CD8-positive, alpha-beta memory T cell (primary cell): ENCODE results near the gene AMPD3. TPM values are rescaled to one million over a fixed set of nuclear protein-coding genes. Genes with fewer than 3 reads are reported as not detected.
A peak's percentile ranks its signal among the peaks of the same experiment; 100 is the strongest.

Experiments used
- CTCF ChIA-PET: fragments of 350-600 bp; sonication (Branson Sonifier 250); formaldehyde crosslinking; loops from one replicate; lab custom pipeline; 2021; ENCODE audit warnings: antibody characterized with exemption; lab: Charles Lee
- POLR2A ChIA-PET: fragments of 350-600 bp; sonication (Branson Sonifier 250); formaldehyde crosslinking; loops from one replicate; lab custom pipeline; 2021; ENCODE audit warnings: antibody characterized with exemption; lab: Charles Lee
- DNase-seq, 5 donors: peaks; one replicate each; pipeline versions ENCODE4 v3.0.0 to v3.0.0-alpha.2; 2020 to 2022; ENCODE audit warnings: mixed read lengths in 1 of 5
- H3K27ac ChIP-seq: one replicate; pipeline ENCODE4 v1.7.0; 2013; ENCODE audit warnings: low read depth, mild to moderate bottlenecking, low read length, moderate library complexity
- H3K27me3 ChIP-seq: 2 replicates; pipeline ENCODE4 v1.7.0; 2013; ENCODE audit warnings: low read length, mild to moderate bottlenecking; ENCODE audit not compliant: insufficient read depth, poor library complexity, severe bottlenecking
- H3K36me3 ChIP-seq: 2 replicates; pipeline ENCODE4 v1.7.0; 2013; ENCODE audit warnings: mild to moderate bottlenecking, low read length, moderate library complexity; ENCODE audit not compliant: insufficient read depth
- H3K4me1 ChIP-seq: 2 replicates; pipeline ENCODE4 v1.7.0; 2013; ENCODE audit warnings: mild to moderate bottlenecking, low read length, moderate library complexity; ENCODE audit not compliant: insufficient read depth
- H3K4me3 ChIP-seq: 2 replicates; pipeline ENCODE4 v1.7.0; 2013; ENCODE audit warnings: mild to moderate bottlenecking, low read length
- H3K9me3 ChIP-seq: 2 replicates; pipeline ENCODE4 v1.7.0; 2013; ENCODE audit warnings: mild to moderate bottlenecking, low read length
- H3K27ac Mint-ChIP-seq, 8 donors: one replicate each; pipeline ENCODE4 v1.8.0; 2020 to 2021; ENCODE audit warnings: mixed read lengths in 8 of 8, mild to moderate bottlenecking in 6 of 8, inconsistent platforms in 3 of 8, moderate library complexity in 3 of 8
- H3K27me3 Mint-ChIP-seq, 2 donors: one replicate each; pipeline ENCODE4 v1.8.0; 2020 to 2021; ENCODE audit warnings: mixed read lengths in 2 of 2, mild to moderate bottlenecking in 1 of 2, moderate library complexity in 1 of 2
- H3K36me3 Mint-ChIP-seq, 3 donors: one replicate each; pipeline ENCODE4 v1.8.0; 2020 to 2021; ENCODE audit warnings: mixed read lengths in 3 of 3, inconsistent platforms in 1 of 3, mild to moderate bottlenecking in 1 of 3
- H3K4me1 Mint-ChIP-seq, 3 donors: one replicate each; pipeline ENCODE4 v1.8.0; 2020 to 2021; ENCODE audit warnings: mixed read lengths in 3 of 3, inconsistent platforms in 1 of 3, mild to moderate bottlenecking in 1 of 3
- H3K4me3 Mint-ChIP-seq, 7 donors: one replicate each; pipeline ENCODE4 v1.8.0; 2020 to 2021; ENCODE audit warnings: mixed read lengths in 7 of 7, mild to moderate bottlenecking in 6 of 7, moderate library complexity in 4 of 7, inconsistent platforms in 2 of 7
- H3K9me3 Mint-ChIP-seq, 5 donors: one replicate each; pipeline ENCODE4 v1.8.0; 2020 to 2022; ENCODE audit warnings: mixed read lengths in 5 of 5, mild to moderate bottlenecking in 3 of 5, moderate library complexity in 2 of 5, inconsistent platforms in 1 of 5
- polyA plus RNA-seq: library from polyadenylated mRNA; unstranded; fragments of 300-500 nt; fragmentation: Illumina TruSeq; gene quantifications from one replicate; pipeline ENCODE4 v1.2.3, GENCODE V29; 2021
- total RNA-seq, 2 experiments: library from RNA; stranded (reverse); gene quantifications; one replicate each; pipeline ENCODE4 v1.2.3, GENCODE V29; 2021

AMPD3 gene
- total and polyA plus RNA-seq, 3 experiments from 2014 or later: 10.8 to 12.2 (median 12.0) TPM

- Histone ChIP-seq H3K9me3 (no peaks in the 10 kb centered on the region), H3K27ac (no peak overlapping the region), H3K4me1 (peaks cover 22% of the 10 kb centered on the region), H3K36me3 (no peaks in the 10 kb centered on the region), H3K27me3 (no peaks in the 10 kb centered on the region), H3K4me3 (no peak overlapping the region)
- Mint-ChIP-seq H3K27me3 (peaks cover 0 to 1% of the 10 kb centered on the region in 2 donors), H3K4me1 (peaks cover 14 to 38% (median 22%) of the 10 kb centered on the region in 3 donors), H3K27ac (peak overlapping the region in 1 of 8 donors; percentile 68), H3K36me3 (peaks cover 0 to 2% (median 0%) of the 10 kb centered on the region in 3 donors), H3K4me3 (no peak overlapping the region), H3K9me3 (no peaks in the 10 kb centered on the region)
- CTCF ChIA-PET: interaction anchor here (2.0 kb wide), 1 partner anchor 10 kb away, joined by 6 read pairs; no protein-coding TSS in a partner anchor
- POLR2A ChIA-PET: no interaction called here
- no peak for DNase-seq
These were observed 11.3 kb upstream of the AMPD3 start for GRCh38 chr11:10443721-10444235.

DNA sequence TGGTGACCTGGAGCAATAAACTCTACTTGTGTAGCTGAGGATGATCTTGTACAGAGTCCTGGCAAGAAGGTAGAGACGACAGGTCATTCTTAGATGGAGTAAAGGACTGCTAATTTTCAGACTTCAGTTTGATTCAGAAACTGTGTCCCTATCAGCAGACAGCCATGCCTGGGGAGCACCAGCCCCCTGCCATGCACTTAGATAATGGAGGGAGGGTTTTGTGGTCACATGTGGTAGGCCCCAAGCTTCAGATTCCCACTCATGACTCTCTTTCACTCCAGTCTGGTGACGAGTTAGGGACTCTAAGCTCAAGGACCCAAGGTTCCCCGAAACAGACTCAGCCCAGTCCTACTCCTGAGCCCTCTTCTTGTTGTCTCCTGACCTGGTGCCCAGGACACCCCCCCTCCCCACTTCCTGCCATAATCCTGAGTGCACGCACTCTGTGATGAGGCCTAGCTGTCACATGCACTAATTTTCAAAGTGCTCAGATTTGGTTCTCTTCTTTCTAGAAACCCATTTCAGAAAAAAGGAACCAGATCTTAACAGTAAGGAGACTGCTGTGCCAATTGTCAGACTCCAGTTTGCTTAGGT lies 10.2 kb upstream of the AMPD3 start:
- no peak overlapping the region for H3K4me3 ChIP-seq
- no peaks in the 10 kb centered on the region for H3K36me3 ChIP-seq
- CTCF ChIA-PET: interaction anchor here (0.8 to 2.0 kb wide), 3 partner anchors 9 to 96 kb away, joined by 3 to 6 read pairs (median 5); partner anchors contain the start of gene RNF141
- Mint-ChIP-seq H3K27ac (peak overlapping the region in 1 of 8 donors; percentile 14), H3K27me3 (peaks cover 1 to 4% of the 10 kb centered on the region in 2 donors), H3K9me3 (no peaks in the 10 kb centered on the region), H3K4me3 (no peak overlapping the region), H3K36me3 (peaks cover 0 to 2% (median 0%) of the 10 kb centered on the region in 3 donors), H3K4me1 (peaks cover 20 to 46% (median 30%) of the 10 kb centered on the region in 3 donors)
- no peaks in the 10 kb centered on the region for H3K9me3 ChIP-seq
- DNase-seq: peak in 1 of 5 donors; percentile 18
- POLR2A ChIA-PET: no interaction called here
- H3K27me3 ChIP-seq: no peaks in the 10 kb centered on the region
- no peak overlapping the region for H3K27ac ChIP-seq
- H3K4me1 ChIP-seq: peaks cover 28% of the 10 kb centered on the region

GRCh38 chr11:10447445-10447844 lies 7.6 kb upstream of the AMPD3 start:
- Mint-ChIP-seq H3K27me3 (peaks cover 3 to 6% of the 10 kb centered on the region in 2 donors), H3K36me3 (peaks cover 0 to 2% (median 2%) of the 10 kb centered on the region in 3 donors), H3K27ac (peak overlapping the region in 1 of 8 donors; percentile 61), H3K4me1 (peaks cover 28 to 51% (median 39%) of the 10 kb centered on the region in 3 donors), H3K4me3 (peak overlapping the region in 1 of 7 donors; percentile 73), H3K9me3 (no peaks in the 10 kb centered on the region)
- CTCF ChIA-PET: no interaction called here
- no peak overlapping the region for H3K4me3 ChIP-seq
- H3K9me3 ChIP-seq: no peaks in the 10 kb centered on the region
- DNase-seq: no peak
- no peaks in the 10 kb centered on the region for H3K36me3 ChIP-seq
- H3K4me1 ChIP-seq: peaks cover 38% of the 10 kb centered on the region
- H3K27ac ChIP-seq: no peak overlapping the region
- H3K27me3 ChIP-seq: no peaks in the 10 kb centered on the region
- POLR2A ChIA-PET: no interaction called here

GRCh38 chr11:10450462-10451425 lies 4.3 kb upstream of the AMPD3 start:
- ChIA-PET POLR2A (interaction anchor here (0.8 kb wide), 1 partner anchor 8 kb away, joined by 3 read pairs; no protein-coding TSS in a partner anchor), CTCF (interaction anchor here (2.4 kb wide), 1 partner anchor 90 kb away, joined by 15 read pairs; the partner anchor contains the start of gene RNF141)
- Histone ChIP-seq H3K27me3 (no peaks in the 10 kb centered on the region), H3K36me3 (no peaks in the 10 kb centered on the region), H3K9me3 (no peaks in the 10 kb centered on the region), H3K4me3 (peak overlapping the region; percentile 52), H3K4me1 (peaks cover 40% of the 10 kb centered on the region), H3K27ac (no peak overlapping the region)
- Mint-ChIP-seq H3K36me3 (peaks cover 0 to 2% (median 2%) of the 10 kb centered on the region in 3 donors), H3K9me3 (no peaks in the 10 kb centered on the region), H3K27me3 (peaks cover 2 to 6% of the 10 kb centered on the region in 2 donors), H3K4me1 (peaks cover 45 to 66% (median 63%) of the 10 kb centered on the region in 3 donors), H3K27ac (peak overlapping the region; percentile 91 to 99 (median 96)), H3K4me3 (peak overlapping the region; percentile 83 to 94 (median 89))
- peak; percentile 30 to 72 (median 49) for DNase-seq

DNA sequence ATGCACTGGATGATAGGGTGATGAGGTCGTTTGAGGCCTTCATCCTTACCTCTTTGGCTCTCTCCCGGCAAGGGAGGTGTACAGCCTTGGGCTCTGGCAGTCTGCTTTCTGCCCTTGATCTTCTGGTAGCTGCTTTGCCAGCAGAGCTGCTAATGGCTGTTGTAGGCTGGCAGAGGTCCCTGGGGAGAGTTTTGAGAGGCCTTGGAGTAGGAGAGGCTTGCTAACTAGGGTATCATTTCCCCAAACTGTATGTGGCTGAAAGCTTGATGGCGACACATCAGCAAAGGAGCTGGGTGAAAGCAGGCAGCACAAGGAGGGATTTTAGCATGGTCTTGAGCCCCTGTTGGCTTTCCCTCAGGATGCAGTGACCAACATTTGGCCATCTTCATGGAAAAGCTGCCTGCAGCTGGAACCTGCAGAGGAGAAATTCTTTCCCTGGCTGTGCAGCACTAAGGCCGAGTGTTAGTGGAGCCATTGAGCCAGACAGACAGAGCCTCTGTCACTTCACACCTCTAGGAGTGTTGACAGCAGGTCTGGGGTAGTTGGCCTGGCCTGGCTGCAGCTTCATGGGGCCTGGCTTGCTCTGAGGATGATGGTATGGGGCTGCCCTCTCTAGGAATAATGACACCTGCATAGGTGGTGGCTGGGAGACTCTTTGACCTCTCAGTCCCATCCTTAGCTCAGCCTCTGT lies 3.5 kb upstream of the AMPD3 start:
- peaks cover 0 to 5% (median 2%) of the 10 kb centered on the region in 3 donors for H3K36me3 Mint-ChIP-seq
- peak overlapping the region; percentile 81 to 89 (median 84) for H3K4me3 Mint-ChIP-seq
- H3K27me3 ChIP-seq: no peaks in the 10 kb centered on the region
- peaks cover 44% of the 10 kb centered on the region for H3K4me1 ChIP-seq
- no peaks in the 10 kb centered on the region for H3K9me3 ChIP-seq
- H3K27ac ChIP-seq: no peak overlapping the region
- CTCF ChIA-PET: interaction anchor here (1.0 to 2.4 kb wide), 3 partner anchors 38 to 89 kb away, joined by 5 to 15 read pairs (median 6); partner anchors contain the start of gene RNF141
- POLR2A ChIA-PET: interaction anchor here (0.8 kb wide), 1 partner anchor 13 kb away, joined by 3 read pairs; no protein-coding TSS in a partner anchor
- H3K27ac Mint-ChIP-seq: peak overlapping the region; percentile 83 to 99 (median 92)
- H3K36me3 ChIP-seq: no peaks in the 10 kb centered on the region
- peak overlapping the region; percentile 52 for H3K4me3 ChIP-seq
- peaks cover 2 to 6% of the 10 kb centered on the region in 2 donors for H3K27me3 Mint-ChIP-seq
- peaks cover 53 to 74% (median 71%) of the 10 kb centered on the region in 3 donors for H3K4me1 Mint-ChIP-seq
- peak in 1 of 5 donors; percentile 18 for DNase-seq
- no peaks in the 10 kb centered on the region for H3K9me3 Mint-ChIP-seq

DNA sequence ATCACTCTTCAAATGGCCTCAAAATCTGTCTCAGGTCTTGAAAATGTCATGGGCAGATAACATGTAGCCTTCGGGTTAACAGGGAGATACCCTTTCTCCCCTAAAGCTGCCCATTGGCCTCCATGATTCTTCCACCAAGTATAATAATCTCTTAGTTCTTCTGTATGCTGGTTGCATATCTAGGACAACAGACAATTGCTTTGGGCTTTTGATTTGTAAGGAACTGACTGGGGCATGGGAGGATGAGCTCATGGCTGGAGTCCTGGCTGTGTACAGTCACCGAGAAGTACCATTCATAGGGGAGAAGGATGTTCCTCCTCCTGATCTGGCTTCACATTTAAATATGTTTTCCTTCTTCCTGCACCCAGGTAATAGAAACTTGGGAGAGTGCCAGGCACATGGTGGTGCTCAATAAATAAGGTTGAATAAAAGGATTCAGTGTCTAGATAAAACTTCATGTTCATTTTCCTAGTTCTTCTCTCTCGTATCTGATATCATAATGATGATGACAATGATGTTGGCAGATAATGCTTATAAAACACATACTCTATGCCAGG lies 2.8 kb upstream of the AMPD3 start:
- CTCF ChIA-PET: interaction anchor here (1.0 to 2.4 kb wide), 4 partner anchors 39 to 201 kb away, joined by 3 to 15 read pairs (median 6); partner anchors contain the start of gene RNF141
- Mint-ChIP-seq H3K4me3 (peak overlapping the region; percentile 72 to 87 (median 83)), H3K27ac (peak overlapping the region; percentile 83 to 99 (median 92))

More for the DNA sequence above, 2.8 kb upstream of the AMPD3 start:
- Mint-ChIP-seq H3K36me3 (peaks cover 0 to 5% (median 2%) of the 10 kb centered on the region in 3 donors), H3K27me3 (peaks cover 2 to 6% of the 10 kb centered on the region in 2 donors), H3K9me3 (no peaks in the 10 kb centered on the region), H3K4me1 (peaks cover 58 to 77% (median 76%) of the 10 kb centered on the region in 3 donors)
- no peak overlapping the region for H3K4me3 ChIP-seq
- H3K27me3 ChIP-seq: no peaks in the 10 kb centered on the region
- no peak for DNase-seq
- no peaks in the 10 kb centered on the region for H3K9me3 ChIP-seq
- POLR2A ChIA-PET: interaction anchor here (0.8 kb wide), 1 partner anchor 14 kb away, joined by 3 read pairs; no protein-coding TSS in a partner anchor
- no peak overlapping the region for H3K27ac ChIP-seq
- no peaks in the 10 kb centered on the region for H3K36me3 ChIP-seq
- H3K4me1 ChIP-seq: peaks cover 51% of the 10 kb centered on the region
